NCI-H2227 treated with DMSO at 0.1 percent for 48 hours (cell line): ENCODE measurements around the gene AGAP3.

Experiments used
- DNase-seq: peaks from one replicate; lab custom pipeline; 2025; lab: John Stamatoyannopoulos, UW

The AGAP3 gene

DNA sequence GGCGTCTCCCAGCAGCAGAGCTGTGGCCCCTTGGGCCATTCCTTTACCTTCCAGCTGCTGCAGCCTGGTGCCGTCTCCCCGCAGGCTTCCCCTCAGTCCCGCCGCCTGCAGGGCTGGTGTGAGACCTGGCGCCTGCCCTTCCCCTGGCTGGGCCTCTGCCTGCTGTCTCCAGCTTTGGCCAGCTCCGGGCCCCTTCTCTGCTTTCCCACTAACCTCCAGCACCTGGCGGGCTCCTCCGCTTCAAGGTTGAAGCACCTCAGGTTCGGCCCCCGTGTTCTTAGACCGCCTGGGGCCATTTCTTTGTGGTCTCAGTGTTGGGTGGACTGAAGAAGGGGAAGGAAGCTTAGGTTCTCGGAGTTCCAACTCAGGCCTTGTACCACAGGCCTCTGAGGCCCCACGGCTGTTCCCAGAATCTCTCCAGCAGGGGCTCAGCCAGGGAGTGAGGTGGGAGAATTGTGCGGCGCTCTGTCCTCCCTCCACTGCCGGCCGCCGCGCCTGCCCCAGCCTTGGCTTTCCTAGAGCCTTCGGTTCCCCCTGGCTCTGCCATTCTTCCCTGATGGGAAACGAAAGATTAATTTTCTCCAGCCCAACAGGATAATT, 50.9 kb downstream of the AGAP3 start:
- DNase-seq: no peak

DNA sequence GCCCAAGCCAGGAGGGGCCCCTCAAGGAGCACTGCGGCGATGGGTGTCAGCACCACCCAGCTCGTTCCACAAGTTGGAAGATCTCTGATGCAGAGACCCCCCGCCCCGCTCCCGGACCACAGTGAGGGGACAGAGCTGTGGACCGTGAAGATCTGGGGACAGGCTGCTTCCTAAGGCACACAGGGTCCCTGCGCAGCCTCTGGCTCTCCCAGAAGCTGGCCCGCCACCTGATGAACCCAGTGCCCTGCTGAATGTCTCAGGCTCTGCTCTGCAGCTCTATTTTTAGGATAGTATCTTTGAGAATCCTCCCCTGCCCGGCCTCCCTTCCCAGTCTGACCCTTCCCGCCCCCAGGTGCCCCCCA, 51.5 kb downstream of the AGAP3 start:
- DNase-seq: no peak

DNA sequence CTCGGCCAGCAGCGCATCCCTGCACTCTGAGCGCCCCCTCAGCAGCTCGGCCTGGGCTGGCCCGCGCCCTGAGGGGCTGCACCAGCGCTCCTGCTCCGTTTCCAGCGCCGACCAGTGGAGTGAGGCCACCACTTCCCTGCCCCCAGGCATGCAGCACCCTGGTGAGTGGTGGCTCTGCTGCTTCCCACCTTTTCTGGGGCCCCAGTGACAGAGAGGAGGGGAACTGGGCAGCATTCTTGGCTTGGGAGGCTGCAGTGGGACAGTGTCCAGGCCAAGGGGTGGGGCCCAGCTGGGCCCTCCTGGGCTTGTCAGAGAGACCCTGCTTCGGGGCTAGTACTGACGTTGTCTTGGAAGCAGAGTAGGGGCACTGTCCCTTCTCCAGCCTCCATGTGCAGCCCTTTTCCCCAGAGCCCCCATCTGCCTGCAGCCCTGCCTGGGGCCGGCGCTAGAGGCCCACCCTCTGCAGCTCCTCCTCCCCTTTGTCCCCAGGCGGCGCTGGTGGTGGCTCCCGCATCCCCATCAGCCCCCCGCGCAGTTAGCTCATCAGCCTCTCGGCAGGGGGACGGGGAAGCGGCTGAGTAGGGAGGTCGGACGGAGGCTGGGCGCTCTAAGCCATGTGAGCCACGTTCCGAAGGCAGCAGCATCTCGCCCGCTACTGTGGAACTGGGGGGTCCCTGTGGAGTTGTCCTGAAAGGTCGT, 52.0 kb downstream of the AGAP3 start:
- no peak for DNase-seq

DNA sequence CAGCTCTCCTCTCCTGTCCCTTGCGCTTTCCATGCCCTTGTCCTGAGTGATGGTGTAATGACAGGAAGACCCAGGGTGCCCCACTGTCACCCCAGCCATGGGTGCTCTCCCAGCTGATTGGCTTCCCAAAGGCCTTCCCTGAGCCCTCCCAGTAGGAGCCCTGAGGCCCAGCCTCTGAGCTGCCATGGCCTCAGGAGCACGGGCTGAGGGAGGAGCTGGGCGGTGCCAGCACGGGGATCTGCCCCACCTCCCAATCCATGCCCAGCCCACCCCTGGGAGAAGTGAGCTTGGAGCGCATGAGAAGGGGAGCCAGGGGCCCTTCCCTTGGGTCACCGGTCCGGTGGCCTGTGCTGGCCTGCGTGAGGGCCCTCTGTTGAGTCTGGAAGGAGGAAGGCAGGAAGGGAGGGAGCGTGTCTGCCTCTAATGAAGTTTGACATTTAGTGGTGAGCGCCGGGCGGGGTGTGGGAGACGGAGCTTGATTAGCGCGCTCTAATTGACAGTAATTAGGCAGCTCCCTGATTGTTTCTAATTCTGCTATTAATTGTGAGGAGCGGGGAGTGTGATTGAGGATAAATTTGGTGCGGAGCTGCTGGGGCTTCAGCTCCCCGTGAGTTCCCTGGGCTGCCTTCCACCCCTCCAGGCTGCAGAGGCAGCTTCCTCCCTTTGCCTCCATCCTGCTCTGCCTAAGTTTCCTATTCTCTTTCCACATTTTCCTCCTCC, 53.0 kb downstream of the AGAP3 start:
- DNase-seq: no peak

DNA sequence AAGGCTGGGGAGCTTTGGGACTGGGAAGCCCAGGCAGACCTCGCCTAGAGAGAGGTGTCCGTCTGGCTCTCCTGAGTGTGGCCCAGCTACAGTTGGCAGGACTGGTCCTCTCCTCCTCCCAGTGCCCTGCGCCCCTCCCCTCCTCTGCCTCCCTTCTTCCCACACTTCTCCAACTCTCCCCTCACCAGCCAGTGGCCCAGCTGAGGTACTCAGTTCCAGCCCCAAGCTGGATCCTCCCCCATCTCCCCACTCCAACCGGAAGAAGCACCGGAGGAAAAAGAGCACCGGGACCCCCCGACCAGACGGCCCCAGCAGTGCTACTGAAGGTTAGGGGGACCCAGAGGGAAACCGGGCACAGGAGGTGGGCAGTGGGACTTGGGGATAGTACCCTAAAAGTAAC, 53.5 kb downstream of the AGAP3 start:
- DNase-seq: no peak

DNA sequence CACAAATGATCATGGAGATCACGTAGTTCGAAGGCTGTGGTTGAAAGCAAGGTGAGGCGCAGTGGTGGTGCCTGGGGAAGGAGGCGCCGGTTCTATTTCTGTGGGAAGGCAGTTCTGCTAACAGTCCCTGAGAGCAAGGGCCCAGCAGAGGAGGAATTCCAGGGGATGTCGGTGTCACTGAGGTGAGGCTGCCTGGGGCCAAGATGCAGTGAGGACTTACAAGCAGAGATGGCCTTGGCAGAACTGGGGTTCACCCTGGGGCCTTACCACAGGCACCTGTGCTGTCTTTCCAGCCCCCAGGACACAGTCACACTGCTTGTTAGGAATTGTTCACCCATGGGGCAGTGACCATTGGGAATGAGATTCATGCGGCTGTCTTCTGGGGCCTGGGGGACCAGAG, 54.6 kb downstream of the AGAP3 start:
- no peak for DNase-seq

DNA sequence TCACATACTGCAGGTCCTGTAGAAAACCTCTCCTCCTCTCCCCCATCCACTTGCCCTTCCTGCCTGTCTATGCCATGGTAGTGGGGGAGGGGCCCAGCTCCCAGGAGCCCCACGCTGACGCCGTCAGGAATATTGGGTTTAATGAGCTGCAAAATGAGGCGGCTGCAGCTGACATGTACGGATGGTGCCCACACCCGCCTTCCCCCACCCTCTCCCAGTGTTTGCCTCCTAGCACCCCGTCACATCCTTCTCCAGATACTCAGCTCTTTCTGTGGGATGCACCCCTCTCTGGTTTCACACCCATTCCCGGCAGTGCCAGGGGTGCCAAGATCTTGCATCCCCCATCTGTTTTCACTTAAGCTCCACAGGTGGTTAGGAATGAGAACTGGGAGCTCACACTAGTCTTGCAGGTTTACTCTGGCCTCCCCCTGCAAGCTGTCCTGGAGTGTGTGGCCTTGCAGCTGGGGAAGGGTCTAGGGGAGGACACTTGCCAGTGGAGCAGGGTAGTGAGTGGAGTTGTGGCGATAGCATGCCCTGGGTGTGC, 55.1 kb downstream of the AGAP3 start:
- no peak for DNase-seq

DNA sequence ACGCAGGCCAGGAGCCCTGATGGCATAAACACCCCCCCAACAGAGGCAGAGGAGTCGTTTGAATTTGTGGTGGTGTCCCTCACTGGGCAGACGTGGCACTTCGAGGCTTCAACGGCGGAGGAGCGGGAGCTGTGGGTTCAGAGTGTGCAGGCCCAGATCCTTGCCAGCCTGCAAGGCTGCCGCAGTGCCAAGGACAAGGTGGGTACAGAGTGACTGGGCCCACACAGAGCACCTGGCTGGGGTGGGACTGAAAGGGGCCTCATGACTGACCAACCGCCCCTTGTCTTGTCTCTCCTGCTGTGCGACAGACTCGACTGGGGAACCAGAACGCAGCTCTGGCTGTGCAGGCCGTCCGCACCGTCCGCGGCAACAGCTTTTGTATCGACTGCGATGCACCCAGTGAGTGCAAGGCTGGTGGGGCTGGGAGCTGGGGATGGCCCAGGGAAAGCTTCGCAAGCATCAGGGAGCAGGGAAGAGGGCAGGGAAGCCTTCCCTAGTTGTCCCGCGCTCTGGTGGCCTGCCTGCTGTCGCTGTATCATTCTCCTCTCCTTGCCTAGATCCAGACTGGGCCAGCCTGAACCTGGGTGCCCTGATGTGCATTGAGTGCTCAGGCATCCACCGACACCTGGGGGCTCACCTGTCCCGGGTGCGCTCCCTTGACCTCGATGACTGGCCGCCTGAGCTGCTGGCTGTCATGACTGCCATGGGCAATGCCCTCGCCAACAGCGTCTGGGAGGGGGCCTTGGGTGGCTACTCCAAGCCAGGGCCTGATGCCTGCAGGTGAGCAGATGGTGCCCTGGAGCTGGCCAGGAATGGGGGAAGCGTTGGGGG, 55.8 kb downstream of the AGAP3 start:
- DNase-seq: no peak

DNA sequence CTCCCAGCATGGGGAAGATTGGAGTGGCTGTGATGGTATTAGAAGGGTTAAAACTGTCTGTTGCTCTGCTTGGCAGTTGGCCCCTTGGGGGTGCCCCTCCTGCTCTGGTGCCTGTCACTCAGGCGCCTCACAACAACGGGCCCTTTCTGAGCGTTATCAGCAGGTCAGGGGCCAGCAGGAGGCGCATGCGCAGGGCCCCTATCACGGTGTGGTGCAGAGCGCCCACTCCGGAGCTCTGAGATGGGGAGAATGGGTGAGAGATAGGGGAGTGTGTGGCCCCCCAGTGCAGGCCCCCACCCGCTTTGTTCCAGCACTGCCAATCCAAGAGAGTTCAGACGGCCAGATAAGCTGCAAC, 56.4 kb downstream of the AGAP3 start:
- no peak for DNase-seq

DNA sequence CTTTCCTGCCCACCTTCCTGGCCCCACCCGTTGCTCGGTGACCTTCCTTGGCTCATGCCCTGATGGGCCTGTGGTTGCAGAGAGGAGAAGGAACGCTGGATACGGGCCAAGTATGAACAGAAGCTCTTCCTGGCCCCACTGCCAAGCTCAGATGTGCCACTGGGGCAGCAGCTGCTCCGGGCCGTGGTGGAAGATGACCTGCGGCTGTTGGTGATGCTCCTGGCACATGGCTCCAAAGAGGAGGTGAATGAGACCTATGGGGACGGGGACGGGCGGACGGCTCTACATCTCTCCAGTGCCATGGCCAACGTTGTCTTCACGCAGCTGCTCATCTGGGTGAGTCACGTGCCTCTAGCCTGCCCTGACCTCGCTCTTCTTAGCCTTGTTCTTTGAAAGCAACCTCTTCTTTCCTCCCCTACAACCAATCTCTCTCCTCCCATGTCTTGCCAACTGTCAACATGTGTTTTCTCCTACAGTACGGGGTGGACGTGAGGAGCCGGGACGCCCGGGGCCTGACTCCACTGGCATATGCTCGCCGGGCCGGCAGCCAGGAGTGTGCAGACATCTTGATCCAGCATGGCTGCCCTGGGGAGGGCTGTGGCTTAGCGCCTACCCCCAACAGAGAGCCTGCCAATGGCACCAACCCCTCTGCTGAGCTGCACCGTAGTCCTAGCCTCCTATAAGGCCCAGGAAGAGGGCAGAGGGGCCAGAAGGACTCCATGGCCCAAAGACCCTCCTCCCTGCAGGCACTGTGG, 57.2 kb downstream of the AGAP3 start:
- DNase-seq: no peak

DNA sequence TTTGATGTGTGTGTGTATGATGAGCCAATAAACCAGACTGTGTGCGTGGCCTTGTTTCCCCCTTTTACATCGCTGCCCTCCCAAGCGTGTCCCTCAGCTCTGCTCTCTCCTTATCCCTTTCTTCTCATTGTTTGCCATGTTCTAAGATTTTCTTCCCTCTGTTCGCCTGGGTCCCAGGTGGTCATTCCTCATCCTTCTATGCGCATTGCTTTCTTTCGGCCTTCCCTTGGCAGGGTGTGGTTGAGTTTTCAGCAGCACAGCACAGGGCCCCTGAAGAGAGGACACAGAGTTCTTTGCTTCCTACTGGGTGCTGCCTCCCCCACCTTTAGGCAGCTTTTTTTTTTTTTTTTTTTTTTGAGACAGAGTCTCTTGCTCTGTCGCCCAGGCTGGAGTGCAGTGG, 58.1 kb downstream of the AGAP3 start:
- DNase-seq: no peak

DNA sequence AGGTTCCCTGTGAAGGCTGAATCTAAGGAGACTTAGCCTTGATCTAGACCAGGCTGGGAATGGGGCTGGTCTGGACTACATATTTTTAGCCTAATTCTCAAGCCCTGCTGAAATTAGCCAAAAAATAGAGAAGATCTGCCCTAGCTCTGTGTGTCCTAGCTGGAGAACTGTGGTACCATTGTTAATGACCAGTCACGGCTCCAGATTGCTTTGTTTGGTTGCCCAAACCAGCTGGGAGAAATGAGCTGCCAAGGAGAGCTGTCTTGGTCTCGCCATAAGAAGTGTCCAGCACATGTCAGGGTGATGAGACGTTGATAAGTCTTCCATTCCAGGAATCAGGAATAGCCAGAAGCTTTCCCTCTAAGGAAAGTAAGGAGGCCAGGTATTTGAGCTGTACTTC, 60.5 kb downstream of the AGAP3 start:
- no peak for DNase-seq

DNA sequence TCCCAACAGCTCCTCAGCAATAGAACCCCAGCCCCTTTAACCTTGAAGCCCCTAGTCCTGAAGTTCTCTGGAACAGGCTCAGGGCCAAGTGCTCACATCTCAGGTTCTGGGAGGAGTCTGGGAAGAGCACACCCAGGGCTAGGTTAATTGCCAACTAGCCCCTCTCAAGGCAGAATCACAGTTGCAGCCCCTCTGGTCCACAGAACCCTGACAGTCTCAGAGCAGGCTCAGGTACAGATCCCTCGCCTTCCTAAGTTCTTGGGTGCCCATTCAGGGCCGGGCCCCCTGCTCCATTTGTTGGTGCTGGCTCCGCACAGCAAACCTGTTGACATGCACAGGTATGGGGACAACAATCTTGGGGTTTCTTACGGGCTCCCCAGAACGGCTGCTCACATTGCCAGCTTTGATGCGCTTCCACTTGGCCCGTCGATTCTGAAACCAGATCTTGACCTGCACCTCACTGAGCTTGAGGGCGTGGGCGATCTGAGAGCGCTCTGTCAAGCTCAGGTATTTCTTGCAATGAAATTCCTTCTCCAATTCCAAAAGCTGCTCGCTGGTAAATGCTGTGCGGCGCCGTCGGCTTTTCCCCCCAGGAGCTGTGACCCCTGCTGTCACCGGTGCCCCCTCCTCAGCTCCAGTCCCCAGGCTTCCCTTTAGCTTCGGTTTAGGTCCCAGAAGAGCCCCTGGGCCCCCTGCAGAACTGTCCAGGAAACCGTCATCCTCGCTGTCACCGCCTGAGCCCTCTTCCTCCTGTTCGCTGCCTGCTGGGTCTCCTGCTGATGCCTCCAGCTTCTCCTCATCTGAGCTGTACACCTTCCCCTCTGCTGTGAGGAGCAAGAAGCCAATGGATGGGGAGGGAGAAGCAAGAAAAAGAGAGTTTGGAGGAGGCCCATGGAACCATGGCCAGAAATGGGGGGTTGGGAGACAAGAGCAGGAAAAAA, 62.3 kb downstream of the AGAP3 start:
- DNase-seq: no peak

DNA sequence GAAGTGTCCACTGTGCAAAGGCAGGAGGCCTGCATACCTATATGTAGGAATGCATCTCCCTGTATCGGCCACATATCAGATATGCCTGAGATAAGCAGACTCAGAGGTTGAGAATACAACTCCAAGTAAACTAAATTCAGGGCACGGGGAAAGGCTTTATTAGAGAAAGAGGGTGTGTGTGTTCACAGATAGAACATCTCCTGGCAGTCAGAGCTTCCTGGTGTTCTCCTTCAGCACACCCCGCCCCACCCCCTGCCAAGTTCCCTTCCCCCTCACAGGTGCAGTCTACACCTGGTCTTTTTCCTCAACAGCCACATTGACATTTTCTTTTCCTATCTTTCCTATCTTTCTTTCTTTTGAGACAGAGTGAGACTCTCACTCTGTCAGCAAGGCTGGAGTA, 64.1 kb downstream of the AGAP3 start:
- DNase-seq: no peak

DNA sequence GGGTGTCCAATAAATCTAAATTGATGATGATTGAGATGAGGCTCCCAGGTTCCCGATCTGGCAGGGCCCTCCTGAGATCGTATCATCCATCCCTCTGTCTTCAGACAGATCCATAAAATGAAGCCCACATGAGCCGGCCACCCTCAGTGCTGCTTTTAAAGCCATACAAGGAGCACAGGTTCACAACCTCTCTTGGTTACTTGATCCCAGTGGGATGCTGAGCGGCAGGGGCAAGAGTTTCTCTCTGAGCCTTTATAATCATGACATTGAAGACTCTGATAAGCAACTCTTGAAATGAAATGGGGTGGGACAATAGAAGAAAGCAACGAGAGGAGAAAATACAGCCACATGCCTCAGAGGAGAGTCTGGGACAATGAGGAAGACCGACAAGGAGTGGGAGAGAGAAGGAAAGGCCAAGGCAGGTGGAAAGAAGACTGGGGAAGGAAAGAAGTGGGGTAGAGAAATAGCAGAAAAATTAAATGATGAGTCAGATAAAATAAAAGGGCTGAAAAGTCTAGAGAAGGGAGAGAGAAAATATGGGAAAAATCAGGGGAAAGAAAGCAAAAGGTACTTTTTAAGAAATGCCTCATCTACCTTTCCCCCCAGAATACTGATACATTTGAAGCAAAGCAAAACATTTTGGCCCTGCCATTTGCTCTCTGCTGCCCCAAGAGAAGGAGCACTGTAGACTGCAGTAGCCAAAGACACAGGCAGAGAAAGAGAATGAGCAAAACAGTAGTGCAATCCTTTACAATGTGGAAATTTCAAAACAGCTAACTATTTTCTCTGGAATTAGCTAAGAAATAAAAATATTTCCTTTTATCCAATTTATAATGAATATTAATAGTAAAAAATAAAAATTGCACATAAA, 66.6 kb downstream of the AGAP3 start:
- DNase-seq: no peak

DNA sequence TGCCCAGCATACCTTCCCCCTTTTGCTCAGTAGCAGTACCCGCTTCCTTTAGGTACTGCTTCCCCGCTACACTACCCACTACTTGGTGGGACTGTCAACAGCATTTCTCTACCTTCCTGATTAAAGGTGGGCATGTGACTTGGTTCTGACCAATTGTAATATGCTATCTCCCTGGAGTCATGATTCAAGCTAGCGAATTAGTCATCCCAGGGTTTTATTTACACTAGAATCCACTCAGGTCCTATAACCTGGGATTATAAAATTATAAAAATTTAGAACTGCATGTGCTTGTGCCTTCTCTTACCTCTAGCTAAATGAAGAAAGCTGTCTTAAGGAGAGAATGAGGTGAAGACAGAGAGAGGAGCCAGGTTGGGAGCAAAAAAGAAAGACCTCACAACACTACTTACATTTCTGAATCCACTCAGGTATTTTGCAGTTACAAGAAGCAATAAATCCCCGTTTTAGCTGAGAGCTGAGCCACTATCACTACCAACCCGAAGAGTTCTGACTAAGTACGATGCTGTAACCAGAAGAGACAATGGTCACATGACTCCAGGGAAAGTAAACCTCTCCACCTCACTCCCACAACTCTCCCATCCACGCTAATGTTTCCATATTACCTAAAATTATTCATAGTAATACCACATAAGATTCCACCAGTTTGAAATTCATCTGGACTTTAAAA, 71.5 kb downstream of the AGAP3 start:
- DNase-seq: no peak

DNA sequence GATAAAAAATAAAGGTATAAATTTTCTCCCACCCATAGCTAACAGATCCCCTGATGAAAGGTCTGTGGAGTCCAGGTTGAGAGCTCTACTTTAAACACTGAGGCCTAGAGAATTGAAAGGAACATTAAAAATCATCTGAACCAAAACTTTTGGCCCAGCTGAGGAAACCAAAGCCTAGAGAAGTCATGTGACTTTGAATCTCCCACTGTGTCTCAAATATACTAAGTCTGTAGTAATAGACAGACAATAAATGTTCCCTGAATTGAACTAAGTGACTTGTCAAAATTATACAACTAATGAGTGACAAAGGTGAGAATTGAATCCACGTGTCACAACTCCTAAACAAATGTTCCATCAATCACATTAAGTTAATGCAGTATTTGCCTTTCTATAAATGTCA, 75.5 kb downstream of the AGAP3 start:
- no peak for DNase-seq

DNA sequence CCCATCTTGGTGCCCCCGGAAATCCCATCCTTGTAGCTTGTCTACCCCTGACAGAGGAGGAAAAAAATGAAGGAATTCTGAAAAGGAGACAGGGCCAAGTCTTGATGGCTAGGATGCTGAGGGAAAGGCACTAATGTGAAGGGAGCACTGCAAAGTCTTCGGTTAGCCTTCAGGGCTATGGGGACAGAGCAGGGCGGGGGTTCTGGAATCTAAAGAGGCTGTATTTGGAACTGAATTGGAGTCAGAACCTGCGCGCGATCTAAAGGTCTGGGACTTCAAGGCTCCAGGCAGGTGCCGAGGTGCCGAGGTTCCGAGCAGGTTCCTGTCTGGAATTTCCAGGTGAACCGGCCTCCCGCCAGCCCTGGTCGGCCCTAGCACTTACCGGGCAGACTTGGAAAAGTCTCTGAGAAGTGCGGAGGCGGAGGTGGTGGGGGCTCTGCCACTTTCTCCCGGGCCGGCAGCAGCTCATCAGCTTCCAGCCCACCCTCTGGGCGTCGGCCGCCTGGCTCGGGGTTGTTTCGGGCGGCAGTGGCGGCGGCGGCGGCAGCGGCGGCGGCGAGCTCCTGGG, 80.4 kb downstream of the AGAP3 start:
- no peak for DNase-seq
